ENCODE results near the gene CLDN15.

CLDN15 gene

DNA sequence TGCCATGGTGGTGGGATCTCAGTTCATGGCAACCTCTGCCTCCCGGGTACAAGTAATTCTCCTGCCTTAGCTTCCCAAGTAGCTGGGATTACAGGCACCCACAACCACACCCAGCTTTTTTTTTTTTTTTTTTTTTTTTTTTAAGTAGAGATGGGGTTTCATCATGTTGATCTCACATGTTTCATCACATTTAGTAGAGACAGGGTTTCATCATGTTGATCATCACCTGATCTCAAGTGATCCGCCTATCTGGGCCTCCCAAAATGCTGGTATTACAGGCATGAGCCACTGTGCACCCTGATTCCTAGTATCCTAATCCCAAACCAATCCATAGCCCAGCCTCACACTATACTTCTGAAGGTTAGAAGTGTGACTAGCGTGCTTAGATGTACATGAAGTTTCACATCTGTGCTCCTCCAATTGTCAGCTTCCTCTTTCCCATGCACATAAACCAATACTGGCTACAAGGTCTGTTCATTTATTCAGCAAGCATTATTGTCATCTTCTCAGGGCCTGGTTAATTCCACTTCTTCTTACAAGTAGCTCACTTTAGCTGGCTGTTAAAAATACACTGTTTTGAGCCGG lies 50.7 kb downstream of the CLDN15 start:
- TF ChIP-seq CTCF (IDR thresholded peaks at IDR 0.05) = no peak

DNA sequence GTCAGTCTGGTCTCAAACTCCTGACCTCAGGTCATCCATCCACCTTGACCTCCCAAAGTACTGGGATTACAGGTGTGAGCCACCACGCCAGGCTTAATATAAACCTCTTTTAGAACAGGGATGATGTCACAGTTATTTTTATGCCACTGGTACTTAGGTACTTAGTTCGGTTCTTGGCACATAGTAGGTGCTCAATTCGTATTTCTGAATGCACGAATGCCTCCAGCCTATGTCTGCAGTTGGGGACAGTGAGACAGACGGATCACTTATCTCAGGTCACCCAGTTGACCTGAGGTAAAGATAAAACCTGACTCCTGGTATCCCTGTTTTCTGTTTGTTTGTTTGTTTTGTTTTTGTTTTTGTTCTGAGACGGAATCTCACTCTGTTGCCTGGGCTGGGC lies 51.4 kb downstream of the CLDN15 start:
- no peak for TF ChIP-seq CTCF (IDR thresholded peaks at IDR 0.05)

DNA sequence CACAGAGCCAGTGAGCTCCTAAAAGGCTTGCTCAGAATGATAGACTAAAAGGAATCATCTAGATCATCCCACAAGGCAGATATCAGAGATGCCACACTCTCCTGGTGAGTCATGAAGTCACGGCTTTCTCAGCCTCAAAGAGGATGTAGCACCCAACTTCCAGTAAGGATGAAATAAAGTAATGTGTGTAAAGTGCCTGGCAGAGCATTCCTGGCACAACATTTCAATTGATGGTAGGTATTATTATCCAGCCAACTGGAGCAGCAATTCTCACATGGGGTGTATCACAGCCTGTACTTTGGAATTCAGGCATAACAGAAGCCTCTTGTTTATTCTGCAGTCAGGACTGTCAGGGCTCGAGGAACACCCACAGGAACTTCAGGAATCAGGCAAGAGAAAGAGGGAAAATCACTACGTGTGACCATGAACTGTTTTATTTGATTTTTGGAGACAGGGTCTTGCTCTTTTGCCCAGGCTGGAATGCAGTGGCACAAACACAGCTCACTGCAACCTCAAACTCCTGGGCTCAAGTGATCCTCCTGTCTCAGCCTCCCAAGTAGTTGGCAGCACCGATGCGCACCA lies 52.3 kb downstream of the CLDN15 start:
- no peak for TF ChIP-seq CTCF (IDR thresholded peaks at IDR 0.05)

Measured in LNCAP (cell line).